HepG2 (cell line): ENCODE data around the gene BICRAL. TPM values are rescaled to one million over a fixed set of nuclear protein-coding genes. Genes with fewer than 3 reads are reported as not detected.

Experiments used
- DR1 ChIP-seq: sonication (generic); formaldehyde crosslinking; IDR thresholded peaks from 2 replicates; pipeline ENCODE4 v1.8.0; 2021; ENCODE audit warnings: mild to moderate bottlenecking, missing genetic modification reagents, inconsistent platforms
- JUN ChIP-seq: sonication (generic); formaldehyde crosslinking; IDR thresholded peaks from 2 replicates; pipeline ENCODE4 v1.4.0; 2020; ENCODE audit warnings: mild to moderate bottlenecking, missing genetic modification reagents
- KLF9 ChIP-seq: IDR thresholded peaks from 2 replicates; pipeline ENCODE4 v1.6.1; 2016; ENCODE audit warnings: low read depth
- MBD4 ChIP-seq: IDR thresholded peaks from 2 replicates; pipeline ENCODE4 v1.6.1; 2012; ENCODE audit warnings: low read length, inconsistent platforms, borderline replicate concordance
- NFE2L1 ChIP-seq: sonication (generic); formaldehyde crosslinking; IDR thresholded peaks from 2 replicates; pipeline ENCODE4 v1.4.0; 2020; ENCODE audit warnings: missing genetic modification reagents, mild to moderate bottlenecking, borderline replicate concordance
- NFE2L2 ChIP-seq: fragments of 150-350 bp; IDR thresholded peaks from 2 replicates; pipeline ENCODE4 v1.6.1; 2014; ENCODE audit warnings: low read length
- POLR2AphosphoS2 ChIP-seq: IDR thresholded peaks from 2 replicates; pipeline ENCODE4 v1.6.1; 2011; ENCODE audit warnings: low read depth, low read length, improper control_type of control experiment
- SRSF9 ChIP-seq: fragments of 200-400 bp; formaldehyde crosslinking; IDR thresholded peaks from 2 replicates; pipeline ENCODE4 v1.6.1; 2018; ENCODE audit warnings: borderline replicate concordance, mild to moderate bottlenecking, low read depth, low read length; ENCODE audit not compliant: insufficient read depth, poor library complexity, severe bottlenecking
- STAT5B ChIP-seq: sonication (generic); formaldehyde crosslinking; IDR thresholded peaks from 2 replicates; pipeline ENCODE4 v1.4.0; 2020; ENCODE audit warnings: missing genetic modification reagents
- ZNF891 ChIP-seq: sonication (generic); formaldehyde crosslinking; IDR thresholded peaks from 2 replicates; pipeline ENCODE4 v1.5.0; 2020; ENCODE audit warnings: mild to moderate bottlenecking, missing genetic modification reagents
- polyA plus RNA-seq, 8 experiments: library from polyadenylated mRNA; depleted of rRNA in 3 of 8; stranded (reverse) in 7 of 8; unstranded in 1 of 8; fragments of >200 nt; fragmentation: Illumina TruSeq in 4 of 8; extraction: Trizol in 4 of 8; gene quantifications; 2 replicates each; pipeline versions ENCODE4 v1.2.1 to v1.2.3, GENCODE V29; 2011 to 2016; ENCODE audit warnings: low read depth in 4 of 8, missing spikeins in 1 of 8, mixed read lengths in 1 of 8; ENCODE audit not compliant: insufficient read depth in 1 of 8
- total RNA-seq, 5 experiments: library from RNA; depleted of rRNA; stranded (reverse); fragments of >200 nt; fragmentation: Illumina TruSeq; extraction: Trizol; gene quantifications; 2 replicates each; pipeline ENCODE4 v1.2.3, GENCODE V29; 2016; ENCODE audit warnings: low read depth in 1 of 5
- TF ChIP-seq, protein P1 (sequence below): sonication (generic); formaldehyde crosslinking; IDR thresholded peaks from 2 replicates; pipeline ENCODE4 v1.4.0; 2020; ENCODE audit warnings: missing genetic modification reagents
- TF ChIP-seq, protein P2 (sequence below): sonication (generic); formaldehyde crosslinking; IDR thresholded peaks from 2 replicates; pipeline ENCODE4 v1.4.0; 2020; ENCODE audit warnings: missing genetic modification reagents, borderline replicate concordance
- TF ChIP-seq, protein P3 (sequence below), 2 experiments: sonication (generic) in 1 of 2; formaldehyde crosslinking in 1 of 2; IDR thresholded peaks; 2 replicates each; pipeline versions ENCODE4 v1.4.0 to v1.6.1; 2016 to 2020; ENCODE audit warnings: borderline replicate concordance in 1 of 2, low read depth in 1 of 2, mild to moderate bottlenecking in 1 of 2, missing genetic modification reagents in 1 of 2

BICRAL gene
- total and polyA plus RNA-seq, 2 of the 13 experiments (the other 11 are each of a cell fraction or from before 2014, with no cell fraction given) = 5.0 to 13.5 TPM

DNA sequence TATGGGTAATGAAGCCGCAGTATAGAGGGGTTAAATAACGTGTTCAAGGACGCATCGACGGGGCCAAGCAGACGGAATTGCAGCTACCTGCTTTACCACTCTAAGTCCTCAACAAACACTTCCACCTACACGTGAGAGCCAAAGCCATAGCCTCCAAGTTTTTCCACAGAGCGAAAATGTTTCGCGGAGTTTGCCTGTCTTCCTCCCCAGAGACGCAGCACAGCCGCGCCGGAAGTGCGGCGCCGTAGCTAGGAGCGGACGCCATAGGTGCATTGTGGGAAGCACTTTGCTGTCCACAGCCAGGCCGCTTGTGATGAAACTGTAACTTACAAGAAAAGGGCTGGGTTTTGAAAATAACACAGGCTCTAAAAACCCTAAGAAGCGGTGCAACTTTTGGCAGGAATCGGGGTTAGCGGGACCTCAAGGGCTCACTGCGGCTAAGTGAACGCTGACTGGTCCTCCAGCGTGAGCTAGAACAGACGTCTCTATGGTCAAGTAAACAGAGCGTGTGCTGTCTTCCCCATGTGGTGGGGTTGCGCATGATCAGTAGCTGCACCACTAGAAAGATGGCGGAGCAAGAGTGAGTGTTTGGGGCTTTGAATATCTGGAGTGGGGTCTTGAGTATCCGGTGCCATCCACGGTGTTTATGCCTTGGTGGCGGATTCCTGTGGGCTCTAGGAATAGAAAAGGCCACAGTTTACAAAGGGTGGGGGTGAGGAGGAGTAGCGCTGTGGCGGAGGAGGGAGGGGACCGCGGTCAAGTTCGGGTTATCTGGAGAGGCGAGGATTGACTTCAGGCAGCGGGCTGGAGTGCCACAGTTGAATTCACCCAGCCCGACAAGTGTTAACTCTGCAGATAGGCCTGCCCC, 97.8 kb downstream of the BICRAL start, which contains the start of gene RPL7L1 (continued):
- TF ChIP-seq, protein P1, sequence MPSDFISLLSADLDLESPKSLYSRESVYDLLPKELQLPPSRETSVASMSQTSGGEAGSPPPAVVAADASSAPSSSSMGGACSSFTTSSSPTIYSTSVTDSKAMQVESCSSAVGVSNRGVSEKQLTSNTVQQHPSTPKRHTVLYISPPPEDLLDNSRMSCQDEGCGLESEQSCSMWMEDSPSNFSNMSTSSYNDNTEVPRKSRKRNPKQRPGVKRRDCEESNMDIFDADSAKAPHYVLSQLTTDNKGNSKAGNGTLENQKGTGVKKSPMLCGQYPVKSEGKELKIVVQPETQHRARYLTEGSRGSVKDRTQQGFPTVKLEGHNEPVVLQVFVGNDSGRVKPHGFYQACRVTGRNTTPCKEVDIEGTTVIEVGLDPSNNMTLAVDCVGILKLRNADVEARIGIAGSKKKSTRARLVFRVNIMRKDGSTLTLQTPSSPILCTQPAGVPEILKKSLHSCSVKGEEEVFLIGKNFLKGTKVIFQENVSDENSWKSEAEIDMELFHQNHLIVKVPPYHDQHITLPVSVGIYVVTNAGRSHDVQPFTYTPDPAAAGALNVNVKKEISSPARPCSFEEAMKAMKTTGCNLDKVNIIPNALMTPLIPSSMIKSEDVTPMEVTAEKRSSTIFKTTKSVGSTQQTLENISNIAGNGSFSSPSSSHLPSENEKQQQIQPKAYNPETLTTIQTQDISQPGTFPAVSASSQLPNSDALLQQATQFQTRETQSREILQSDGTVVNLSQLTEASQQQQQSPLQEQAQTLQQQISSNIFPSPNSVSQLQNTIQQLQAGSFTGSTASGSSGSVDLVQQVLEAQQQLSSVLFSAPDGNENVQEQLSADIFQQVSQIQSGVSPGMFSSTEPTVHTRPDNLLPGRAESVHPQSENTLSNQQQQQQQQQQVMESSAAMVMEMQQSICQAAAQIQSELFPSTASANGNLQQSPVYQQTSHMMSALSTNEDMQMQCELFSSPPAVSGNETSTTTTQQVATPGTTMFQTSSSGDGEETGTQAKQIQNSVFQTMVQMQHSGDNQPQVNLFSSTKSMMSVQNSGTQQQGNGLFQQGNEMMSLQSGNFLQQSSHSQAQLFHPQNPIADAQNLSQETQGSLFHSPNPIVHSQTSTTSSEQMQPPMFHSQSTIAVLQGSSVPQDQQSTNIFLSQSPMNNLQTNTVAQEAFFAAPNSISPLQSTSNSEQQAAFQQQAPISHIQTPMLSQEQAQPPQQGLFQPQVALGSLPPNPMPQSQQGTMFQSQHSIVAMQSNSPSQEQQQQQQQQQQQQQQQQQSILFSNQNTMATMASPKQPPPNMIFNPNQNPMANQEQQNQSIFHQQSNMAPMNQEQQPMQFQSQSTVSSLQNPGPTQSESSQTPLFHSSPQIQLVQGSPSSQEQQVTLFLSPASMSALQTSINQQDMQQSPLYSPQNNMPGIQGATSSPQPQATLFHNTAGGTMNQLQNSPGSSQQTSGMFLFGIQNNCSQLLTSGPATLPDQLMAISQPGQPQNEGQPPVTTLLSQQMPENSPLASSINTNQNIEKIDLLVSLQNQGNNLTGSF (CRISPR knock-in tag) = peak; percentile 62
- TF ChIP-seq NFE2L2 = no peak
- TF ChIP-seq MBD4 = no peak
- TF ChIP-seq, protein P2, sequence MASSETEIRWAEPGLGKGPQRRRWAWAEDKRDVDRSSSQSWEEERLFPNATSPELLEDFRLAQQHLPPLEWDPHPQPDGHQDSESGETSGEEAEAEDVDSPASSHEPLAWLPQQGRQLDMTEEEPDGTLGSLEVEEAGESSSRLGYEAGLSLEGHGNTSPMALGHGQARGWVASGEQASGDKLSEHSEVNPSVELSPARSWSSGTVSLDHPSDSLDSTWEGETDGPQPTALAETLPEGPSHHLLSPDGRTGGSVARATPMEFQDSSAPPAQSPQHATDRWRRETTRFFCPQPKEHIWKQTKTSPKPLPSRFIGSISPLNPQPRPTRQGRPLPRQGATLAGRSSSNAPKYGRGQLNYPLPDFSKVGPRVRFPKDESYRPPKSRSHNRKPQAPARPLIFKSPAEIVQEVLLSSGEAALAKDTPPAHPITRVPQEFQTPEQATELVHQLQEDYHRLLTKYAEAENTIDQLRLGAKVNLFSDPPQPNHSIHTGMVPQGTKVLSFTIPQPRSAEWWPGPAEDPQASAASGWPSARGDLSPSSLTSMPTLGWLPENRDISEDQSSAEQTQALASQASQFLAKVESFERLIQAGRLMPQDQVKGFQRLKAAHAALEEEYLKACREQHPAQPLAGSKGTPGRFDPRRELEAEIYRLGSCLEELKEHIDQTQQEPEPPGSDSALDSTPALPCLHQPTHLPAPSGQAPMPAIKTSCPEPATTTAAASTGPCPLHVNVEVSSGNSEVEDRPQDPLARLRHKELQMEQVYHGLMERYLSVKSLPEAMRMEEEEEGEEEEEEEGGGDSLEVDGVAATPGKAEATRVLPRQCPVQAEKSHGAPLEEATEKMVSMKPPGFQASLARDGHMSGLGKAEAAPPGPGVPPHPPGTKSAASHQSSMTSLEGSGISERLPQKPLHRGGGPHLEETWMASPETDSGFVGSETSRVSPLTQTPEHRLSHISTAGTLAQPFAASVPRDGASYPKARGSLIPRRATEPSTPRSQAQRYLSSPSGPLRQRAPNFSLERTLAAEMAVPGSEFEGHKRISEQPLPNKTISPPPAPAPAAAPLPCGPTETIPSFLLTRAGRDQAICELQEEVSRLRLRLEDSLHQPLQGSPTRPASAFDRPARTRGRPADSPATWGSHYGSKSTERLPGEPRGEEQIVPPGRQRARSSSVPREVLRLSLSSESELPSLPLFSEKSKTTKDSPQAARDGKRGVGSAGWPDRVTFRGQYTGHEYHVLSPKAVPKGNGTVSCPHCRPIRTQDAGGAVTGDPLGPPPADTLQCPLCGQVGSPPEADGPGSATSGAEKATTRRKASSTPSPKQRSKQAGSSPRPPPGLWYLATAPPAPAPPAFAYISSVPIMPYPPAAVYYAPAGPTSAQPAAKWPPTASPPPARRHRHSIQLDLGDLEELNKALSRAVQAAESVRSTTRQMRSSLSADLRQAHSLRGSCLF (CRISPR knock-in tag) = peak; percentile 79
- TF ChIP-seq JUN = no peak; the same call in 1 of the 2 replicates
- peak; percentile 66 for TF ChIP-seq KLF9 (CRISPR knock-in tag)
- TF ChIP-seq STAT5B = no peak; the same call in 1 of the 2 replicates
- no peak for TF ChIP-seq SRSF9
- TF ChIP-seq NFE2L1 (CRISPR knock-in tag) = 0 out of 2 replicates have a peak, but pooled peaks have one; percentile 11
- TF ChIP-seq, protein P3, sequence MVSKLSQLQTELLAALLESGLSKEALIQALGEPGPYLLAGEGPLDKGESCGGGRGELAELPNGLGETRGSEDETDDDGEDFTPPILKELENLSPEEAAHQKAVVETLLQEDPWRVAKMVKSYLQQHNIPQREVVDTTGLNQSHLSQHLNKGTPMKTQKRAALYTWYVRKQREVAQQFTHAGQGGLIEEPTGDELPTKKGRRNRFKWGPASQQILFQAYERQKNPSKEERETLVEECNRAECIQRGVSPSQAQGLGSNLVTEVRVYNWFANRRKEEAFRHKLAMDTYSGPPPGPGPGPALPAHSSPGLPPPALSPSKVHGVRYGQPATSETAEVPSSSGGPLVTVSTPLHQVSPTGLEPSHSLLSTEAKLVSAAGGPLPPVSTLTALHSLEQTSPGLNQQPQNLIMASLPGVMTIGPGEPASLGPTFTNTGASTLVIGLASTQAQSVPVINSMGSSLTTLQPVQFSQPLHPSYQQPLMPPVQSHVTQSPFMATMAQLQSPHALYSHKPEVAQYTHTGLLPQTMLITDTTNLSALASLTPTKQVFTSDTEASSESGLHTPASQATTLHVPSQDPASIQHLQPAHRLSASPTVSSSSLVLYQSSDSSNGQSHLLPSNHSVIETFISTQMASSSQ (IDR thresholded peaks at IDR 0.05; ENCODE audit: low read depth) = peak; percentile 54; the same call in 1 of the 2 replicates
- TF ChIP-seq, protein P3 (CRISPR knock-in tag; IDR thresholded peaks at IDR 0.05; ENCODE audit: borderline replicate concordance) = peak; percentile 58; the same call in 1 of the 2 replicates
- peak; percentile 95 for TF ChIP-seq POLR2AphosphoS2
- TF ChIP-seq ZNF891 (CRISPR knock-in tag) = peak; percentile 72; the same call in 1 of the 2 replicates
- peak; percentile 89 for TF ChIP-seq DR1 (CRISPR knock-in tag)
